Prostate gland (tissue), 2 donors: Measurements from ENCODE around the gene SP6. TPM values are rescaled to one million over a fixed set of nuclear protein-coding genes. Genes with fewer than 3 reads are reported as not detected.

ENCODE experiments used
- DNase-seq: peaks from one replicate; pipeline ENCODE4 v3.0.0-alpha.2; 2019; ENCODE audit warnings: low spot score
- H3K27ac ChIP-seq, 2 donors: fragments of 200-600 bp; sonication (generic); 2 replicates each; pipeline ENCODE4 v1.5.1; 2017 to 2019
- H3K27me3 ChIP-seq: fragments of 200-600 bp; sonication (generic); replicated peaks from 2 replicates; pipeline ENCODE4 v1.5.1; 2019; ENCODE audit not compliant: insufficient read depth
- H3K36me3 ChIP-seq, 2 donors: fragments of 200-600 bp; sonication (generic); 1 replicate in 1 of 2; 2 replicates in 1 of 2; pipeline versions ENCODE4 v1.5.1 to v1.8.1; 2017 to 2019
- H3K4me1 ChIP-seq: fragments of 200-600 bp; sonication (generic); replicated peaks from 2 replicates; pipeline ENCODE4 v1.5.1; 2019
- H3K4me3 ChIP-seq, 2 donors: fragments of 200-600 bp; sonication (generic); 2 replicates each; pipeline ENCODE4 v1.5.1; 2017 to 2019
- H3K9me3 ChIP-seq: fragments of 200-600 bp; sonication (generic); 2 replicates; pipeline ENCODE4 v1.5.1; 2017
- POLR2A ChIP-seq: fragments of 450-650 bp; IDR thresholded peaks from one replicate; pipeline ENCODE4 v1.6.1; 2016; ENCODE audit warnings: antibody characterized with exemption, mild to moderate bottlenecking
- POLR2AphosphoS5 ChIP-seq: sonication (generic); formaldehyde crosslinking; IDR thresholded peaks from one replicate; pipeline ENCODE4 v1.6.1; 2017; ENCODE audit warnings: antibody characterized with exemption
- WGBS: methylation state at CpG from one replicate; pipeline ENCODE4 v1.1.5; 2018; 5-methylcytosine and 5-hydroxymethylcytosine counted together
- intact Hi-C: fragments of 100-400 bp; cut with DNase I; formaldehyde crosslinking; loops from one replicate; pipeline ENCODE4 v1.14.2; 2022
- total RNA-seq, 2 donors: library from RNA; depleted of rRNA; stranded (reverse); fragments of >200 nt; gene quantifications; one replicate each; pipeline ENCODE4 v1.1.0, GENCODE V29; 2016
- TF ChIP-seq, protein P1 (sequence below), 4 experiments: fragments of 200-600 bp in 2 of 4; fragments of 450-650 bp in 2 of 4; sonication (generic) in 2 of 4; IDR thresholded peaks; 1 replicate in 3 of 4; 2 replicates in 1 of 4; pipeline ENCODE4 v1.5.1; 2016 to 2019; ENCODE audit warnings: antibody characterized with exemption in 4 of 4, mild to moderate bottlenecking in 2 of 4, moderate library complexity in 2 of 4

Gene SP6
- total RNA-seq, 2 donors from 2014 or later: 1.4 to 3.1 TPM

DNA sequence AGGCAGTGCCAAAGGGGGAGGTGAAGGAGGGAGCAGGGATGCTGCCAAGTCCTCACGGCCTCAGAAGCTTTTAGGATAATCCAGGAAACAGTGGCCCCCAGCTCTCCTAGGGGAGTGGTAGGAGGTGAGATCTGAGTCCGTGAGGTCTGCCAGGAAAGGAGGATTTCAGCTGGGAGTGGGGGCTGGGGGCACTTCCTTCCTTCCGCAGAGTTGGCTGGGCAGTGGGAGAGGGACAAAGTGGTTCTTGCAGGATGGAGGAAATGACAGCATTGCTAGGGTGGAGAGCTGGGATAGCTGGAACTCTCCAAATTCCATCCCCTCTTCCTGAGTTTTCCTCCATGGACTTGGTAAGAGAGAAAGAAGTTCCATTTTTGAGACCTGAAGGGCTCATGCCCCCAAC lies 4.8 kb upstream of the SP6 start:
- H3K4me1 ChIP-seq: no peaks in the 10 kb centered on the region
- intact Hi-C loops: no loop called here
- H3K27me3 ChIP-seq: no peaks in the 10 kb centered on the region
- H3K4me3 ChIP-seq: no peak overlapping the region
- no peak overlapping the region for H3K27ac ChIP-seq
- no peaks in the 10 kb centered on the region for H3K36me3 ChIP-seq
- no peak for DNase-seq
- TF ChIP-seq POLR2AphosphoS5 (no peak), POLR2A (no peak)
- TF ChIP-seq, protein P1, sequence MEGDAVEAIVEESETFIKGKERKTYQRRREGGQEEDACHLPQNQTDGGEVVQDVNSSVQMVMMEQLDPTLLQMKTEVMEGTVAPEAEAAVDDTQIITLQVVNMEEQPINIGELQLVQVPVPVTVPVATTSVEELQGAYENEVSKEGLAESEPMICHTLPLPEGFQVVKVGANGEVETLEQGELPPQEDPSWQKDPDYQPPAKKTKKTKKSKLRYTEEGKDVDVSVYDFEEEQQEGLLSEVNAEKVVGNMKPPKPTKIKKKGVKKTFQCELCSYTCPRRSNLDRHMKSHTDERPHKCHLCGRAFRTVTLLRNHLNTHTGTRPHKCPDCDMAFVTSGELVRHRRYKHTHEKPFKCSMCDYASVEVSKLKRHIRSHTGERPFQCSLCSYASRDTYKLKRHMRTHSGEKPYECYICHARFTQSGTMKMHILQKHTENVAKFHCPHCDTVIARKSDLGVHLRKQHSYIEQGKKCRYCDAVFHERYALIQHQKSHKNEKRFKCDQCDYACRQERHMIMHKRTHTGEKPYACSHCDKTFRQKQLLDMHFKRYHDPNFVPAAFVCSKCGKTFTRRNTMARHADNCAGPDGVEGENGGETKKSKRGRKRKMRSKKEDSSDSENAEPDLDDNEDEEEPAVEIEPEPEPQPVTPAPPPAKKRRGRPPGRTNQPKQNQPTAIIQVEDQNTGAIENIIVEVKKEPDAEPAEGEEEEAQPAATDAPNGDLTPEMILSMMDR (IDR thresholded peaks at IDR 0.05): no peak
- 17% methylated on average over 3 of the region's 3 CpGs for WGBS
- H3K9me3 ChIP-seq: no peaks in the 10 kb centered on the region

DNA sequence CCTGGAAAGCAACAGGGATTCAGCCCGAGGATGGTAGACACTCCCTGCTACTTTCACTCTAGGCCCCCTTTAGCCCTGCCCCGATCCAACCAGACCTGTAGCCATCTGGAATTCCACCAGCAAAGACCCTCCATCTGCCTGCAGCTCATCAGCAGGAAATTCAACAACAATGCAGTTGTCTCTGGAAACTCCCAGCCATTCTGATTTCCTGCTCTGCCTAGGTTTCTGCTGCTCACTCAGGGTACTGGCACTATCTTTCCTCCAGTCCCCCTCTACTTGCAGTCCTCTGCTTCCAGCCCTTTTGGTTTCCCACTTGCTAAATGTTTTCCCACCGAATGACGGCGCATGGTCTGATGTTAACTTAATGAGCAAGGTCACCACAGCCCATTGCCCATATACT lies 2.7 kb upstream of the SP6 start:
- WGBS: 52% methylated on average over 5 of the region's 5 CpGs
- DNase-seq: no peak
- intact Hi-C loops: no loop called here
- TF ChIP-seq POLR2A (no peak), POLR2AphosphoS5 (no peak)
- TF ChIP-seq, protein P1 (IDR thresholded peaks at IDR 0.05): no peak
- Histone ChIP-seq H3K27me3 (no peaks in the 10 kb centered on the region), H3K4me3 (no peak overlapping the region), H3K4me1 (no peaks in the 10 kb centered on the region), H3K27ac (no peak overlapping the region), H3K9me3 (no peaks in the 10 kb centered on the region), H3K36me3 (no peaks in the 10 kb centered on the region)

DNA sequence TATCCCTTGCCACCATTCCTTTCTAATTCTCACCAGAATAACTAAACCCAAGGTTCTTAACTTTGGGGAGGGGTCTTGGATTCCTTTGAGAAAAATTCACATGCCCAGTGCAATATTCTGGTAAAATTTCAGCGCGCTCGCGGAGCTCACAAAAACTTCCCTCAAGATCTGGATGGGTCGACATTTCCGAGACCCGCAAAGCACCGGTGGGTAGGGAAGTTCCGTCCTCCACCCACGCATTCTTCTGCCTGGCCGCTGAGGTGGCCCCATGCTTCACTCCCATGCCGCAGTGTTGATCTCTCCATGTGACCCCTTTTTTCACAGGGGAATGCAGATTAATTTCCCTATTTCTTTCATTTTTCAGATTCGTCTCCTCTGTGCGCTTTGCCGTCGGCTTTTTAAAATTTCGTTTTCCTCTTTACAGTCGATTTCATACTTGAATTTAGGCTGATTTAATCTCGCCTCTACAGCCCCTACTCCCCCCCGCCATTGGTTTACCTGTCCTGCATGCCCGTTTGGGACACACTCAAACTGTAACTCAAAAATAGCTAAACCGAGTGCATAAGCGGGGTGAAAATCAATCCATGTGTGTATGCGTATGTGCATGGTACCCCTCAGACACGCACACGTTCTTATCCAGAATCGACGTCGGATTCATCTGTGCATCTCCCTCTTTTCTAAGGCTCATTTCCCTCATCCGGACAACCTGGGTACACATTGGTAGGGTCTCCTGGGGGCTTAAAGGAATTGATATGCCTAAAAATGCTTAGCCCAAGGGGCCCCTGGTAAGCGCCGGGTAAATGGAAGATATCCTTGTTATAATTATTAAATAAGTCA lies 1.4 kb upstream of the SP6 start:
- no peaks in the 10 kb centered on the region for H3K9me3 ChIP-seq
- peaks cover 5% of the 10 kb centered on the region for H3K27me3 ChIP-seq
- WGBS: 55% methylated on average over 32 of the region's 32 CpGs
- TF ChIP-seq, protein P1 (IDR thresholded peaks at IDR 0.05): no peak
- TF ChIP-seq POLR2AphosphoS5: no peak
- TF ChIP-seq POLR2A: no peak
- no peak overlapping the region for H3K4me3 ChIP-seq
- H3K27ac ChIP-seq: no peak overlapping the region
- DNase-seq: no peak
- no peaks in the 10 kb centered on the region for H3K4me1 ChIP-seq
- intact Hi-C loops: no loop called here
- no peaks in the 10 kb centered on the region for H3K36me3 ChIP-seq

GRCh38 chr17:47851764-47852112 lies 775 bp upstream of the SP6 start:
- intact Hi-C loops: no loop called here
- H3K9me3 ChIP-seq: no peaks in the 10 kb centered on the region
- no peak overlapping the region for H3K27ac ChIP-seq
- H3K4me3 ChIP-seq: no peak overlapping the region
- TF ChIP-seq POLR2AphosphoS5: no peak
- TF ChIP-seq POLR2A: no peak
- TF ChIP-seq, protein P1 (IDR thresholded peaks at IDR 0.05): no peak
- no peaks in the 10 kb centered on the region for H3K36me3 ChIP-seq
- H3K27me3 ChIP-seq: peaks cover 5% of the 10 kb centered on the region
- WGBS: 65% methylated on average over 11 of the region's 11 CpGs
- H3K4me1 ChIP-seq: no peaks in the 10 kb centered on the region
- no peak for DNase-seq

DNA sequence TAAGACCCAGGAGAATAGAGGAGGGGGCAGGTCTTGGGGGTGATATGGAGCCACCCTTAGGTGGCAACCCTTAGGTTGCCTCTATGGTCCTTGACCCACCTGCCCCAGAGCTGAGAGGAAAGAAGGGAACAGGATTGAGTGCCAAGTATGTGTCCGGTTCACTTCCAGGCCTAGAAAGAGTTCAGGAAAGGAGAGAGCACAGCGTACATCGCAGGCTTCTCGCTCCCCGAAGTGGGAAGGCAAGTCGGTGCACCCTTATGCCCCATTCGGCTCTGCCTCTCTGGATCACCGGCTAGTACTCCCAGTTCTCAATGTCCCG lies 631 bp downstream of the SP6 start:
- H3K9me3 ChIP-seq: no peaks in the 10 kb centered on the region
- H3K4me1 ChIP-seq: no peaks in the 10 kb centered on the region
- intact Hi-C loops: no loop called here
- H3K27ac ChIP-seq: peak overlapping the region; percentile 67 to 79
- H3K36me3 ChIP-seq: no peaks in the 10 kb centered on the region
- peak overlapping the region; percentile 33 to 36 for H3K4me3 ChIP-seq
- WGBS: 32% methylated on average over 9 of the region's 9 CpGs
- TF ChIP-seq POLR2A: no peak
- TF ChIP-seq, protein P1 (IDR thresholded peaks at IDR 0.05): no peak
- TF ChIP-seq POLR2AphosphoS5: no peak
- no peak for DNase-seq
- peaks cover 5% of the 10 kb centered on the region for H3K27me3 ChIP-seq
